ENCODE measurements around the gene ZSCAN31. TPM values are rescaled to one million over a fixed set of nuclear protein-coding genes. Genes with fewer than 3 reads are reported as not detected.

Gene ZSCAN31
- 0.87 and 1.3 TPM in 2 replicates for total RNA-seq (2012; rRNA removed)

- Histone ChIP-seq H3K36me3 (ENCODE audit: insufficient read depth, low read length) (no peaks in the 10 kb centered on the region), H3K9me3 (replicated peaks; ENCODE audit: low read length) (no peaks in the 10 kb centered on the region), H3K9ac (ENCODE audit: low read depth, low read length) (peak within 1 kb of the TSS; percentile 85), H3K4me3 (ENCODE audit: low read length) (peak within 1 kb of the TSS; percentile 84), H3K27me3 (ENCODE audit: control insufficient read depth, insufficient read depth, low read length) (no peaks in the 10 kb centered on the region), H3K4me1 (ENCODE audit: control insufficient read depth, insufficient read depth, low read length) (peaks cover 8% of the 10 kb centered on the region), H3K4me2 (ENCODE audit: low read length) (peak within 1 kb of the TSS; percentile 93)
Measured at GRCh38 chr6:28335564-28336283, at the start of gene ZSCAN31. TSS of gene ZSCAN31 (minus strand) at chr6:28336148. CDS start at chr6:28329683, 6,465 bp downstream.

- Histone ChIP-seq H3K27me3 (ENCODE audit: control insufficient read depth, insufficient read depth, low read length) (no peaks in the 10 kb centered on the region), H3K9me3 (replicated peaks; ENCODE audit: low read length) (no peaks in the 10 kb centered on the region), H3K4me1 (ENCODE audit: control insufficient read depth, insufficient read depth, low read length) (no peaks in the 10 kb centered on the region), H3K4me2 (ENCODE audit: low read length) (no peak overlapping the region), H3K9ac (ENCODE audit: low read depth, low read length) (no peak overlapping the region), H3K4me3 (ENCODE audit: low read length) (no peak overlapping the region), H3K36me3 (ENCODE audit: insufficient read depth, low read length) (peaks cover 30% of the 10 kb centered on the region)
Measured at GRCh38 chr6:28384143-28384533, 48.2 kb upstream of the ZSCAN31 start.

GRCh38 chr6:28383235-28384142, 47.5 kb upstream of the ZSCAN31 start:
- H3K27me3 ChIP-seq (ENCODE audit: control insufficient read depth, insufficient read depth, low read length) = no peaks in the 10 kb centered on the region
- H3K36me3 ChIP-seq (ENCODE audit: insufficient read depth, low read length) = peaks cover 28% of the 10 kb centered on the region
- H3K4me3 ChIP-seq (ENCODE audit: low read length) = peak overlapping the region; percentile 72
- peak overlapping the region; percentile 79 for H3K4me2 ChIP-seq (ENCODE audit: low read length)
- peak overlapping the region; percentile 64 for H3K9ac ChIP-seq (ENCODE audit: low read depth, low read length)
- no peaks in the 10 kb centered on the region for H3K4me1 ChIP-seq (ENCODE audit: control insufficient read depth, insufficient read depth, low read length)
- H3K9me3 ChIP-seq (replicated peaks; ENCODE audit: low read length) = no peaks in the 10 kb centered on the region

GRCh38 chr6:28380381-28380780, 44.4 kb upstream of the ZSCAN31 start:
- no peaks in the 10 kb centered on the region for H3K27me3 ChIP-seq (ENCODE audit: control insufficient read depth, insufficient read depth, low read length)
- no peaks in the 10 kb centered on the region for H3K4me1 ChIP-seq (ENCODE audit: control insufficient read depth, insufficient read depth, low read length)
- peaks cover 24% of the 10 kb centered on the region for H3K36me3 ChIP-seq (ENCODE audit: insufficient read depth, low read length)
- H3K9ac ChIP-seq (ENCODE audit: low read depth, low read length) = no peak overlapping the region
- no peaks in the 10 kb centered on the region for H3K9me3 ChIP-seq (replicated peaks; ENCODE audit: low read length)
- no peak overlapping the region for H3K4me2 ChIP-seq (ENCODE audit: low read length)
- no peak overlapping the region for H3K4me3 ChIP-seq (ENCODE audit: low read length)

GRCh38 chr6:28378644-28379043, 42.7 kb upstream of the ZSCAN31 start:
- Histone ChIP-seq H3K9me3 (replicated peaks; ENCODE audit: low read length) (no peaks in the 10 kb centered on the region), H3K4me1 (ENCODE audit: control insufficient read depth, insufficient read depth, low read length) (no peaks in the 10 kb centered on the region), H3K9ac (ENCODE audit: low read depth, low read length) (no peak overlapping the region), H3K36me3 (ENCODE audit: insufficient read depth, low read length) (peaks cover 24% of the 10 kb centered on the region), H3K4me3 (ENCODE audit: low read length) (no peak overlapping the region), H3K4me2 (ENCODE audit: low read length) (no peak overlapping the region), H3K27me3 (ENCODE audit: control insufficient read depth, insufficient read depth, low read length) (no peaks in the 10 kb centered on the region)

- H3K4me2 ChIP-seq (ENCODE audit: low read length) = no peak overlapping the region
- no peak overlapping the region for H3K4me3 ChIP-seq (ENCODE audit: low read length)
- peaks cover 24% of the 10 kb centered on the region for H3K36me3 ChIP-seq (ENCODE audit: insufficient read depth, low read length)
- H3K27me3 ChIP-seq (ENCODE audit: control insufficient read depth, insufficient read depth, low read length) = no peaks in the 10 kb centered on the region
- H3K9me3 ChIP-seq (replicated peaks; ENCODE audit: low read length) = no peaks in the 10 kb centered on the region
- H3K9ac ChIP-seq (ENCODE audit: low read depth, low read length) = no peak overlapping the region
- no peaks in the 10 kb centered on the region for H3K4me1 ChIP-seq (ENCODE audit: control insufficient read depth, insufficient read depth, low read length)
Measured at GRCh38 chr6:28377879-28378278, 41.9 kb upstream of the ZSCAN31 start.

GRCh38 chr6:28373925-28374324, 38.0 kb upstream of the ZSCAN31 start:
- Histone ChIP-seq H3K9me3 (replicated peaks; ENCODE audit: low read length) (no peaks in the 10 kb centered on the region), H3K36me3 (ENCODE audit: insufficient read depth, low read length) (peaks cover 5% of the 10 kb centered on the region), H3K4me2 (ENCODE audit: low read length) (no peak overlapping the region), H3K4me1 (ENCODE audit: control insufficient read depth, insufficient read depth, low read length) (no peaks in the 10 kb centered on the region), H3K9ac (ENCODE audit: low read depth, low read length) (no peak overlapping the region), H3K4me3 (ENCODE audit: low read length) (no peak overlapping the region), H3K27me3 (ENCODE audit: control insufficient read depth, insufficient read depth, low read length) (no peaks in the 10 kb centered on the region)

GRCh38 chr6:28371706-28372451, 35.9 kb upstream of the ZSCAN31 start:
- Histone ChIP-seq H3K4me2 (ENCODE audit: low read length) (no peak overlapping the region), H3K4me1 (ENCODE audit: control insufficient read depth, insufficient read depth, low read length) (no peaks in the 10 kb centered on the region), H3K9me3 (replicated peaks; ENCODE audit: low read length) (no peaks in the 10 kb centered on the region), H3K36me3 (ENCODE audit: insufficient read depth, low read length) (peaks cover 4% of the 10 kb centered on the region), H3K4me3 (ENCODE audit: low read length) (no peak overlapping the region), H3K9ac (ENCODE audit: low read depth, low read length) (no peak overlapping the region), H3K27me3 (ENCODE audit: control insufficient read depth, insufficient read depth, low read length) (no peaks in the 10 kb centered on the region)

GRCh38 chr6:28371280-28371679, 35.3 kb upstream of the ZSCAN31 start:
- no peaks in the 10 kb centered on the region for H3K4me1 ChIP-seq (ENCODE audit: control insufficient read depth, insufficient read depth, low read length)
- H3K9ac ChIP-seq (ENCODE audit: low read depth, low read length) = no peak overlapping the region
- no peak overlapping the region for H3K4me2 ChIP-seq (ENCODE audit: low read length)
- H3K9me3 ChIP-seq (replicated peaks; ENCODE audit: low read length) = no peaks in the 10 kb centered on the region
- no peaks in the 10 kb centered on the region for H3K27me3 ChIP-seq (ENCODE audit: control insufficient read depth, insufficient read depth, low read length)
- H3K36me3 ChIP-seq (ENCODE audit: insufficient read depth, low read length) = peaks cover 4% of the 10 kb centered on the region
- no peak overlapping the region for H3K4me3 ChIP-seq (ENCODE audit: low read length)

- no peaks in the 10 kb centered on the region for H3K27me3 ChIP-seq (ENCODE audit: control insufficient read depth, insufficient read depth, low read length)
- H3K36me3 ChIP-seq (ENCODE audit: insufficient read depth, low read length) = peaks cover 11% of the 10 kb centered on the region
- H3K9me3 ChIP-seq (replicated peaks; ENCODE audit: low read length) = no peaks in the 10 kb centered on the region
- no peak overlapping the region for H3K9ac ChIP-seq (ENCODE audit: low read depth, low read length)
- H3K4me3 ChIP-seq (ENCODE audit: low read length) = no peak overlapping the region
- no peaks in the 10 kb centered on the region for H3K4me1 ChIP-seq (ENCODE audit: control insufficient read depth, insufficient read depth, low read length)
- H3K4me2 ChIP-seq (ENCODE audit: low read length) = no peak overlapping the region
Measured at GRCh38 chr6:28370440-28370839, 34.5 kb upstream of the ZSCAN31 start.

GRCh38 chr6:28369463-28369862, 33.5 kb upstream of the ZSCAN31 start:
- Histone ChIP-seq H3K9me3 (replicated peaks; ENCODE audit: low read length) (no peaks in the 10 kb centered on the region), H3K36me3 (ENCODE audit: insufficient read depth, low read length) (peaks cover 17% of the 10 kb centered on the region), H3K9ac (ENCODE audit: low read depth, low read length) (no peak overlapping the region), H3K4me1 (ENCODE audit: control insufficient read depth, insufficient read depth, low read length) (no peaks in the 10 kb centered on the region), H3K4me2 (ENCODE audit: low read length) (no peak overlapping the region), H3K27me3 (ENCODE audit: control insufficient read depth, insufficient read depth, low read length) (no peaks in the 10 kb centered on the region), H3K4me3 (ENCODE audit: low read length) (no peak overlapping the region)

Data from skeletal muscle satellite cell (primary cell).